ENCODE measurements around the gene ANKRD27. TPM values are rescaled to one million over a fixed set of nuclear protein-coding genes. Genes with fewer than 3 reads are reported as not detected.
"Not testable (repeated sequence)": the region's sequence is repeated elsewhere in the genome, so short reads cannot be mapped to it uniquely, and the experiment has no call there.

The ANKRD27 gene
- total RNA-seq, 4 donors from 2014 or later, result 24.1 to 46.0 (median 28.6) TPM

GRCh38 chr19:32580353-32580900 lies 94.6 kb downstream of the ANKRD27 start:
- intact Hi-C loops (cut with DNase I; ENCODE audit: low total_unique reads), result no loop called here
- 20 to 23% methylated on average over 22 of the region's 22 CpGs for WGBS, 2 donors
- DNase-seq (ENCODE audit: low spot score in 2 of 2), result no peak
- H3K4me3 ChIP-seq (ENCODE audit: low read depth, poor library complexity, severe bottlenecking), result peak overlapping the region; percentile 52
- TF ChIP-seq POLR2A (IDR thresholded peaks at IDR 0.05) (no peak), CTCF (IDR thresholded peaks at IDR 0.05) (no peak)

- WGBS, 2 donors, result 78 to 82% methylated on average over 1 of the region's 1 CpG
- H3K4me3 ChIP-seq (ENCODE audit: low read depth, poor library complexity, severe bottlenecking), result no peak overlapping the region
- intact Hi-C loops (cut with DNase I; ENCODE audit: low total_unique reads), result no loop called here
- TF ChIP-seq CTCF (IDR thresholded peaks at IDR 0.05), result no peak
- no peak for TF ChIP-seq POLR2A (IDR thresholded peaks at IDR 0.05)
- no peak for DNase-seq (ENCODE audit: low spot score in 2 of 2)
Measured at GRCh38 chr19:32576790-32577189, 98.2 kb downstream of the ANKRD27 start.

- intact Hi-C loops (cut with DNase I; ENCODE audit: low total_unique reads), result no loop called here
- peak in 1 of 2 donors; percentile 52 for DNase-seq (ENCODE audit: low spot score in 2 of 2)
- no peak overlapping the region for H3K4me3 ChIP-seq (ENCODE audit: low read depth, poor library complexity, severe bottlenecking)
- TF ChIP-seq POLR2A (IDR thresholded peaks at IDR 0.05) (no peak), CTCF (IDR thresholded peaks at IDR 0.05) (no peak)
- 49 to 77% methylated on average over 3 of the region's 3 CpGs for WGBS, 2 donors
Measured at GRCh38 chr19:32573492-32573794, 101.5 kb downstream of the ANKRD27 start.

GRCh38 chr19:32572700-32573491 lies 102.1 kb downstream of the ANKRD27 start:
- DNase-seq (ENCODE audit: low spot score in 2 of 2), result peak in 1 of 2 donors; percentile 48
- H3K4me3 ChIP-seq (ENCODE audit: low read depth, poor library complexity, severe bottlenecking); intact Hi-C loops (cut with DNase I; ENCODE audit: low total_unique reads): not testable (repeated sequence)
- 76 to 78% methylated on average over 21 of the region's 21 CpGs for WGBS, 2 donors

- 72 to 75% methylated on average over 7 to 9 of the region's 36 CpGs for WGBS, 2 donors
- H3K4me3 ChIP-seq (ENCODE audit: low read depth, poor library complexity, severe bottlenecking); DNase-seq (ENCODE audit: low spot score in 2 of 2); intact Hi-C loops (cut with DNase I; ENCODE audit: low total_unique reads): not testable (repeated sequence)
Measured at GRCh38 chr19:32571471-32572075, 103.4 kb downstream of the ANKRD27 start.

- 33 to 34% methylated on average over 15 of the region's 15 CpGs for WGBS, 2 donors
- TF ChIP-seq POLR2A (IDR thresholded peaks at IDR 0.05), result no peak
- TF ChIP-seq CTCF (IDR thresholded peaks at IDR 0.05), result peak in 1 of 3 donors; percentile 37
- no peak overlapping the region for H3K4me3 ChIP-seq (ENCODE audit: low read depth, poor library complexity, severe bottlenecking)
- peak in 1 of 2 donors; percentile 24 for DNase-seq (ENCODE audit: low spot score in 2 of 2)
- intact Hi-C loops (cut with DNase I; ENCODE audit: low total_unique reads), result no loop called here
Measured at GRCh38 chr19:32570081-32570785, 104.7 kb downstream of the ANKRD27 start.

Data from lower leg skin (tissue), 4 donors.